Fibroblast of upper back skin (primary cell): ENCODE measurements around the gene KCNJ14.
A peak's percentile ranks its signal among the peaks of the same experiment; 100 is the strongest.

Experiments
- DNase-seq: peaks from one replicate; pipeline ENCODE4 v3.0.0-alpha.2; 2013

The KCNJ14 gene

DNA sequence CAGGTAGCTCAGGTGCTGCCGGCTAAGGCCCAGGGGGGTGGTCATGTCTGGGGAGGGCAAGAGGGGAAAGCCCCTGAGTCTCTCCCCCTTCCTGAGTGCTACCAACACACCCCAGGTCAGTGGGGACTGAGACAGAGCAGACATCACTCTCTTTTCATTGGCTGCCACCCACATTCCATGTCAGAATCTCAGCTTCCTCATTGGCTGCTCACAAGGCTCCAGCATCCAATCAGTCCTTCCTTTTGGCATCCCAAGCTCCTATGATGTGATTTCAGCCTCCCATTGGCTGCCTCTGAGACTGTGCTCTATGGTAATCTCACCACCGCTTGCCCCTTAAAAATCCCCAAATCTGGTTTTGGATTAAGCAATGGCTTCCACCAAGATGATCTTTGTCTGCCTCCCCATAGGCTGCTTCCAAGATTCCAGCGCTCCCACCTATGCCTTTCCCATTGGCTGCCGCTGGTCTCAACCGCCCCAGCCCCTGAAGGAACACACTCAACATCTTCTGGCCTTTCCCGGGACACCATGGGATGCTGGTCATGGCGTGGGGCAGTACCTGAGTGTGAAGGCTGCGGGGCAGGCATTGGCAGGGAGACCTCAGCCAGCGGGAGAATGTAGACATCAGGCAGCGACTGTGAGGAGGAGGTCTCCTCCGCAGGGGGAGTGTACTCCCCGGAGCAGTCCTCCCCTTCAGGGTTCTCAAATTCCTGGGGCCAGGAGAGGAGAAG is 54.3 kb downstream of the KCNJ14 start:
- no peak for DNase-seq

GRCh38 chr19:48510421-48511268 is 55.3 kb downstream of the KCNJ14 start:
- DNase-seq, result peak; percentile 45

GRCh38 chr19:48511321-48511731 is 56.0 kb downstream of the KCNJ14 start:
- no peak for DNase-seq

DNA sequence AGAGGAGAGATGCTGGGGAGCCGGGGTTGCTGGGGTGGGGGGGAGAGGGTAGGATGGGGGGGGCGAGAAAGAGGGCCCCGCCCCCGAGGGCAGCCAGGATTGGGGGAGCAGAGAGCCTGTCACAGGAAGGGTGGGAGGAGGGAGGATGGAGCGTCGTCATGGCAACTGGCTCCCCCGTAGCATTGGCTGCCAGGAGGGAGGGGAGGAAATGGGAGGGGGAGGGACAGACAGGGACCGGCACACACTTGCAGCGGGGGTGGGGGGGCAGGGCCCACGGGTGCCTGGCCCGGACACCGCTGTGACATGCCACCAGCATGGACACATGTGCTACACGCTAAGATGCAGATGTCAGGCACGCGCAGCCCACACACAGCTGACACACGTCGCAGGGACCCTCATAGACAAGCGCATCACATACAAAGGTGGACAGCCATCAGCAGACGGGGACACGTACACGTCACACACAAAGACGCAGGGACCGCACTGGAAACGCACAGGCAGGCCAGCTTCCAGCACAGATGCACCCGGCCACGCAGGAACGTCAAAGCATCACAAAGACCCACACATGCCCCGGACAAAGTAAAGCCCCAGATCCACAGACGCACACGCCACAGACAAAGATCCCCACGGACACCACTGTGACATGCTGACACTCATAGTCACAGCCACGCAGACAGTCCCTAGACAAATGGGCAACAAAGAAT is 56.6 kb downstream of the KCNJ14 start, which contains the start of gene LMTK3:
TSS of gene LMTK3 (minus strand) at position 36 of the 704 bp plus-strand sequence. CDS start 259 bp downstream, outside the sequence.
- DNase-seq, result peak; percentile 51

- DNase-seq, result no peak
These were observed 57.3 kb downstream of the KCNJ14 start for GRCh38 chr19:48512504-48513288.

GRCh38 chr19:48513289-48514122 is 58.1 kb downstream of the KCNJ14 start:
- DNase-seq, result peak; percentile 62

DNA sequence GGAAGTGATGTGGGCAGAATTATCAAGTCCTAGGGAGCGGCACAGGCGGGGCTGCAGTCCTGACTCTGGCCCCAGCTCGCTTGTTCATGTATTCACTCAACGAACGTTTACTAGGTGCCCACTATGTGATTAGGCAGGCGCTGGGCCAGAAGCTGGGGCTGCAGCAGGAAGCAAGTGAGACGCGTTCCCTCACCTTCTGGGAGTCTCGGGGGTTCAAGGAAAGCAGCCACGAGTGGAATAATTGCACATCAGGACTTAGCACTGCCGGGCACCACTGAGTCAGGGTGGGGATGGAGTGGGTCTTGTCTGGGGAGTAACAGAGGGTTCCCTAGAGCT is 58.7 kb downstream of the KCNJ14 start:
- DNase-seq, result no peak

DNA sequence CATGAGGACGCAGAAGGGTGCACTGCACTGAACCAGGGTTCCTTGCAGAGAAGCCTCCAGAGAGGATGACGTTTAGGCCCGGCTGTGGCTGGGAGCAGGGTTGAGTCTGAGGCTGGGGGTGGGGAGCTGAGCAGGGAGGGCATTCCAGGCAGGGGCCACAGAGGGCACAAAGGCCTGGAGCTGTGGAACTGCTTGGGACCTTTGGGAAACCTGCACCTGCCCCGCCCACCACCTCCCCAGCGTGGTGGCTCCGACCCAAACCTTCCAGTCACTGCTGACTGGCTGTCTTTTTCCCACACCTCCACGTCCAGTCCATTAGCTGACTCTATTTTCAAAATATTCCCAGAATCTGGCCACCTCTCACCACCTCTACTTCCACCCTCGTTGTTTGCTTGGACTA is 61.2 kb downstream of the KCNJ14 start:
- DNase-seq, result no peak
